ENCODE results near the gene MFSD12.

The MFSD12 gene

GRCh38 chr19:3520166-3521103 is 37.0 kb downstream of the MFSD12 start:
- no peak for DNase-seq (ENCODE audit: low read depth)
- no peak overlapping the region for H3K4me3 ChIP-seq (ENCODE audit: low read depth, low read length)
- no peak for TF ChIP-seq CTCF (IDR thresholded peaks at IDR 0.05; ENCODE audit: control insufficient read depth, extremely low read depth, insufficient read depth)

- no peak for DNase-seq (ENCODE audit: low read depth)
- no peak for TF ChIP-seq CTCF (IDR thresholded peaks at IDR 0.05; ENCODE audit: control insufficient read depth, extremely low read depth, insufficient read depth)
- H3K4me3 ChIP-seq (ENCODE audit: low read depth, low read length): no peak overlapping the region
These were observed 38.3 kb downstream of the MFSD12 start for GRCh38 chr19:3519126-3519525.

- no peak overlapping the region for H3K4me3 ChIP-seq (ENCODE audit: low read depth, low read length)
- no peak for DNase-seq (ENCODE audit: low read depth)
- no peak for TF ChIP-seq CTCF (IDR thresholded peaks at IDR 0.05; ENCODE audit: control insufficient read depth, extremely low read depth, insufficient read depth)
These were observed 38.7 kb downstream of the MFSD12 start for GRCh38 chr19:3518659-3519058.

DNA sequence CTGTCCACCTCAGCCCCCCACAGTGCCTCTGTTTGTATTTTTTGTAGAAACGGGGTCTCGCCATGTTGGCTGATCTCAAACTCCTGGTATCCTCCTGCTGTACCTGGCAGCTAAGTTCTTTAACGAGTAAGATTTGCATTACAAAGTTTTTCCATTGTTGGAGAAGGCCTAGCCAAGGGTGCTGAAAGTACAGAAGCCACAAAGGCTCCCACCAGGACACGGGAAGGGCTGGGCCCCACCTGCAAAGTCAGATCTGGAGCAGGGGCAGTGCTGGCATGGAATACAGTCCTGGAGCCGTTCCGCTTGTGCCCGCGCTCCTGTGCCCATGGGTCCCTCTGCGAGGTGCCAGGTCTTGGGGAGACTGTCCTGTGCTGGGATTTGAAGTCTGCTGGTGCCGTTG is 39.1 kb downstream of the MFSD12 start:
- no peak for TF ChIP-seq CTCF (IDR thresholded peaks at IDR 0.05; ENCODE audit: control insufficient read depth, extremely low read depth, insufficient read depth)
- no peak for DNase-seq (ENCODE audit: low read depth)
- H3K4me3 ChIP-seq (ENCODE audit: low read depth, low read length): no peak overlapping the region

DNA sequence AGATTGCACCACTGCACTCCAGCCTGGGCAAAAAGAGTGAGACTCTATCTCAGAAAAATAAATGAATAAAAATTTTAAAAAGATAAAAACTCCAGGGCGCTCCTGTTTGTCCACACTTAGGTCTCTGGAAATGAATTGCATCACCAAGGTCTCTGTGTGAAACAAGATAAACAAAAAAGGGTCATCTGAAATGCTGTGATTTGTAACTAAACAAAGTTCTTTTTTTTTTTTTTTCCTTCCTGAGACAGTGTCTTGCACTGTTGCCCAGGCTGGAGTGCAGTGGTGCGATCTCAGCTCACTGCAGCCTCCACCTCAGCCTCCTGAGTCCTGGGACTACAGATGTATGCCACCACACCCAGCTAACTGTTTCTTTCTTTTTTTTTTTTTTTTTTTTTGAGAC is 39.7 kb downstream of the MFSD12 start:
- no peak overlapping the region for H3K4me3 ChIP-seq (ENCODE audit: low read depth, low read length)
- no peak for DNase-seq (ENCODE audit: low read depth)
- TF ChIP-seq CTCF (IDR thresholded peaks at IDR 0.05; ENCODE audit: control insufficient read depth, extremely low read depth, insufficient read depth): no peak

DNA sequence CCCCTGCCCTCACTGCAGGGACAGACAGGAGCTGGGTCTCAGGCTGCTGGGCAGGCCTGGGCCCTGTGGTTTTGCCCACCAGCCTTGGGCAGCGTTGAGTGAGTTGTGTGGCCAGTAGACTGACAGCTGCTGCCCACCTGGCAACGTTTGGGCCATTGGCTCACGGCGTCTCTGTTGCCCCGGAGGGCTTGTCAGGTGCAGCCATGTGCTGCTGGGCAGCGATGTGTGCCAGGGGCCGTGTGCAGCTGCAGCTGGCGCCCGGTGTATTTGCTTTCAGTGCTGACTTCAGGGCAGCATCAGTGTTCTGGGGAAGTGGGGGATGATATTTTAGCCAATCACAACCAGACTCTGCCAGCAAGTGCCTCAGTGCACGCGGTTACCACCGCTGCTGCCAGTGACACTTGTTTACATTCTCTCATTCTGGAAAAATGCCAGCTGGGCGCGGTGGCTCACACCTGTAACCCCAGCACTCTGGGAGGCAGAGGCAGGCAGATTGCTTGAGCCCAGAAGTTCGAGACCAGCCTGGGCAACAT is 40.6 kb downstream of the MFSD12 start:
- H3K4me3 ChIP-seq (ENCODE audit: low read depth, low read length): no peak overlapping the region
- TF ChIP-seq CTCF (IDR thresholded peaks at IDR 0.05; ENCODE audit: control insufficient read depth, extremely low read depth, insufficient read depth): no peak
- peak; percentile 28 for DNase-seq (ENCODE audit: low read depth)

Measured in LNCaP clone FGC (cell line).